ENCODE measurements around the gene CNP.

DNA sequence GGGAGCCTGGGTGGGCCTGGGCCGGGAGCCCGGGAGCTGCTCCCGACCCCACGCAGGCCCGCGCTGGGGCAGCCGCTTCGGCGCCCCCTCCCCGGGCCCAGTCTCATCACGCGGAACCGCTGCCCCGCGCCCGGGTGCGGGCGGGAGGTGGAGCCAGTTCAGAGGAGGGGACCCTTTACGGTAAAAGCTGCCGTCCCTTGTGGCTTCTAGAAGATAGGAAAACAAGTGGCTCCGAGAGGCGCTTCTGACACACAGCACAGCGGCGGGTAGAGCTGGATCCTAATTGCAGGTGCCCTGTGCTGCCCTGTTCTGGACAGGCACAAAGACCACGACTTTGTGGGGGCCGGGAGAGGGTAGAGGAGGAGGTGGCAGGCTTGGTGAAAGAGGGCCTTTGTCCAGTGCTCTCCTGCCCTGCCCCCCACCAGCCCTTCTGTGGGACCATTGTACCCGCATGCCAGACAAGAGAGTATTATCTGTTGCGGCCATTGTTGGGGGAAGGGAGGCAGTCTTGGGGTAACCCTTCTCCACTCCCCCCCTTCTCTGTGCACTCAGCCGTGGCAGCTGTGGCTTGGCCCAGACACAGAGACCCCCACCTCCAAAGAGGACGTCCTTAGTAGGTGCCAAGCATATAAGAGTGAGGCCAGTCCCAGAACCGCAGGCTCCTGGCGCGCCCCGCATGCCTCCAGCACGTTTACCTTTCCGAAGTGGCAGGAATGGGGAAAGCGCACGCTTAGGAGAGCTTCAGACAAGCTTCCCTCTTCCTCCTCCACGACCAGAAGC, 736 bp downstream of the CNP start:
- TF ChIP-seq, protein P1, sequence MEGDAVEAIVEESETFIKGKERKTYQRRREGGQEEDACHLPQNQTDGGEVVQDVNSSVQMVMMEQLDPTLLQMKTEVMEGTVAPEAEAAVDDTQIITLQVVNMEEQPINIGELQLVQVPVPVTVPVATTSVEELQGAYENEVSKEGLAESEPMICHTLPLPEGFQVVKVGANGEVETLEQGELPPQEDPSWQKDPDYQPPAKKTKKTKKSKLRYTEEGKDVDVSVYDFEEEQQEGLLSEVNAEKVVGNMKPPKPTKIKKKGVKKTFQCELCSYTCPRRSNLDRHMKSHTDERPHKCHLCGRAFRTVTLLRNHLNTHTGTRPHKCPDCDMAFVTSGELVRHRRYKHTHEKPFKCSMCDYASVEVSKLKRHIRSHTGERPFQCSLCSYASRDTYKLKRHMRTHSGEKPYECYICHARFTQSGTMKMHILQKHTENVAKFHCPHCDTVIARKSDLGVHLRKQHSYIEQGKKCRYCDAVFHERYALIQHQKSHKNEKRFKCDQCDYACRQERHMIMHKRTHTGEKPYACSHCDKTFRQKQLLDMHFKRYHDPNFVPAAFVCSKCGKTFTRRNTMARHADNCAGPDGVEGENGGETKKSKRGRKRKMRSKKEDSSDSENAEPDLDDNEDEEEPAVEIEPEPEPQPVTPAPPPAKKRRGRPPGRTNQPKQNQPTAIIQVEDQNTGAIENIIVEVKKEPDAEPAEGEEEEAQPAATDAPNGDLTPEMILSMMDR (IDR thresholded peaks at IDR 0.05) = no peak
- no peak for TF ChIP-seq POLR2AphosphoS5 (IDR thresholded peaks at IDR 0.05; ENCODE audit: insufficient read depth in 1 of 2, low read depth in 1 of 2)

All from vagina (tissue), 2 donors.